ENCODE measurements around the gene NANS.
"Not testable (repeated sequence)": the region's sequence is repeated elsewhere in the genome, so short reads cannot be mapped to it uniquely, and the experiment has no call there.

The NANS gene

GRCh38 chr9:98120476-98120875 is 63.9 kb downstream of the NANS start:
- ATAC-seq: no peak
- TF ChIP-seq ARNTL (CRISPR knock-in tag; IDR thresholded peaks at IDR 0.05; ENCODE audit: borderline replicate concordance, low read depth) (no peak), ZNF8 (CRISPR knock-in tag; IDR thresholded peaks at IDR 0.05) (no peak), SNAI2 (CRISPR knock-in tag; IDR thresholded peaks at IDR 0.05) (no peak), CSRNP3 (CRISPR knock-in tag; IDR thresholded peaks at IDR 0.05) (no peak), ZFP3 (CRISPR knock-in tag; IDR thresholded peaks at IDR 0.05) (no peak), ZNF70 (CRISPR knock-in tag; IDR thresholded peaks at IDR 0.05) (no peak), ISL1 (CRISPR knock-in tag; IDR thresholded peaks at IDR 0.05) (no peak), ESRRG (CRISPR knock-in tag; IDR thresholded peaks at IDR 0.05) (no peak), TCF4 (CRISPR knock-in tag; IDR thresholded peaks at IDR 0.05; ENCODE audit: borderline replicate concordance) (no peak), CREB5 (CRISPR knock-in tag; IDR thresholded peaks at IDR 0.05; ENCODE audit: low read depth) (no peak), ZNF565 (CRISPR knock-in tag; conservative IDR thresholded peaks at IDR 0.05; ENCODE audit: low read depth) (no peak), ZFP30 (CRISPR knock-in tag; IDR thresholded peaks at IDR 0.05) (no peak), TOX (CRISPR knock-in tag; IDR thresholded peaks at IDR 0.05; ENCODE audit: borderline replicate concordance) (no peak), POU6F1 (CRISPR knock-in tag; IDR thresholded peaks at IDR 0.05; ENCODE audit: borderline replicate concordance, low read depth) (no peak), CSDC2 (CRISPR knock-in tag; IDR thresholded peaks at IDR 0.05) (no peak), OSR1 (CRISPR knock-in tag; IDR thresholded peaks at IDR 0.05) (no peak), RARB (CRISPR knock-in tag; IDR thresholded peaks at IDR 0.05) (no peak)
- TF ChIP-seq, protein P1, sequence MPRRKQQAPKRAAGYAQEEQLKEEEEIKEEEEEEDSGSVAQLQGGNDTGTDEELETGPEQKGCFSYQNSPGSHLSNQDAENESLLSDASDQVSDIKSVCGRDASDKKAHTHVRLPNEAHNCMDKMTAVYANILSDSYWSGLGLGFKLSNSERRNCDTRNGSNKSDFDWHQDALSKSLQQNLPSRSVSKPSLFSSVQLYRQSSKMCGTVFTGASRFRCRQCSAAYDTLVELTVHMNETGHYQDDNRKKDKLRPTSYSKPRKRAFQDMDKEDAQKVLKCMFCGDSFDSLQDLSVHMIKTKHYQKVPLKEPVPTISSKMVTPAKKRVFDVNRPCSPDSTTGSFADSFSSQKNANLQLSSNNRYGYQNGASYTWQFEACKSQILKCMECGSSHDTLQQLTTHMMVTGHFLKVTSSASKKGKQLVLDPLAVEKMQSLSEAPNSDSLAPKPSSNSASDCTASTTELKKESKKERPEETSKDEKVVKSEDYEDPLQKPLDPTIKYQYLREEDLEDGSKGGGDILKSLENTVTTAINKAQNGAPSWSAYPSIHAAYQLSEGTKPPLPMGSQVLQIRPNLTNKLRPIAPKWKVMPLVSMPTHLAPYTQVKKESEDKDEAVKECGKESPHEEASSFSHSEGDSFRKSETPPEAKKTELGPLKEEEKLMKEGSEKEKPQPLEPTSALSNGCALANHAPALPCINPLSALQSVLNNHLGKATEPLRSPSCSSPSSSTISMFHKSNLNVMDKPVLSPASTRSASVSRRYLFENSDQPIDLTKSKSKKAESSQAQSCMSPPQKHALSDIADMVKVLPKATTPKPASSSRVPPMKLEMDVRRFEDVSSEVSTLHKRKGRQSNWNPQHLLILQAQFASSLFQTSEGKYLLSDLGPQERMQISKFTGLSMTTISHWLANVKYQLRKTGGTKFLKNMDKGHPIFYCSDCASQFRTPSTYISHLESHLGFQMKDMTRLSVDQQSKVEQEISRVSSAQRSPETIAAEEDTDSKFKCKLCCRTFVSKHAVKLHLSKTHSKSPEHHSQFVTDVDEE (CRISPR knock-in tag; IDR thresholded peaks at IDR 0.05): no peak

DNA sequence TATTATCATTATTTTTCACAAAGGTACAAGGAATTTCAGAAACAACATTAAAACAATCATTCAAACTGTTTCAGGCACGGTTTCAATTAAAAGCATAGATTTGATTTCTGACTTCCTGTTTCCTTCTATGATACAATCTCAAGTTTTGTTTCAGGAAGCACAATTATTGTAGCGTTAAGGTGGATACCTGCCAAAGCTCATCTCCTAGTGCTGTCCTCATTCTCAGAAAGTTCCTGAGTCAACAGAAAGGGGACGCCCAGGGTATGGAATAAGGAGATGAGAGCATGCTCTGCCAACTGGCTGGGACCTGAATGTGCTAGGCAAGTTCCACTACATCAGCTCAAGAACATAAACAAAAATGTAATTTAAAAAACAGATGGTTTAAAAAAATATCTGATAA is 64.5 kb downstream of the NANS start:
- peak; percentile 36 for ATAC-seq
- TF ChIP-seq RARB (CRISPR knock-in tag; IDR thresholded peaks at IDR 0.05): no peak
- no peak for TF ChIP-seq CSDC2 (CRISPR knock-in tag; IDR thresholded peaks at IDR 0.05)
- no peak for TF ChIP-seq PPARA (CRISPR knock-in tag; IDR thresholded peaks at IDR 0.05; ENCODE audit: borderline replicate concordance)
- no peak for TF ChIP-seq OSR1 (CRISPR knock-in tag; IDR thresholded peaks at IDR 0.05)

DNA sequence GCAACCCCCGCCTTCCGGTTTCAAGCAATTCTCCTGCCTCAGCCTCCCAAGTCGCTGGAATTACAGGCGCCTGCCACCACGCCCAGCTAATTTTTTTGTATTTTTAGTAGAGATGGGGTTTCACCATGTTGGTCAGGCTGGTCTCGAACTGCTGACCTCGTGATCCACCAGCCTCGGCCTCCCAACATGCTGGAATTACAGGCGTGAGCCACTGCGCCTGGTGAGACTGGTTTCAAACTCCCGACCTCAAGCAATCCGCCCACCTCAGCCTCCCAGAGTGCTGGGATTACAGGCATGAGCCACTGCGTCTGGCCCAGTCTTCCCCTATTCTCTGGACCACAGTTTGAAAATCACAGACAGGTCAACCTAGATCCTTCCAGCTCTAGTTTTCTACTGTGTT is 67.6 kb downstream of the NANS start:
- ATAC-seq: not testable (repeated sequence)

- ATAC-seq: no peak
- TF ChIP-seq ARNTL (CRISPR knock-in tag; IDR thresholded peaks at IDR 0.05; ENCODE audit: borderline replicate concordance, low read depth) (no peak), ZFP30 (CRISPR knock-in tag; IDR thresholded peaks at IDR 0.05) (no peak), BACH2 (CRISPR knock-in tag; IDR thresholded peaks at IDR 0.05; ENCODE audit: borderline replicate concordance) (no peak), CSRNP3 (CRISPR knock-in tag; IDR thresholded peaks at IDR 0.05) (no peak), ZFP3 (CRISPR knock-in tag; IDR thresholded peaks at IDR 0.05) (no peak), PPARA (CRISPR knock-in tag; IDR thresholded peaks at IDR 0.05; ENCODE audit: borderline replicate concordance) (no peak), RARB (CRISPR knock-in tag; IDR thresholded peaks at IDR 0.05) (no peak), SNAI2 (CRISPR knock-in tag; IDR thresholded peaks at IDR 0.05) (no peak), TOX (CRISPR knock-in tag; IDR thresholded peaks at IDR 0.05; ENCODE audit: borderline replicate concordance) (no peak), POU6F1 (CRISPR knock-in tag; IDR thresholded peaks at IDR 0.05; ENCODE audit: borderline replicate concordance, low read depth) (no peak), ZNF565 (CRISPR knock-in tag; conservative IDR thresholded peaks at IDR 0.05; ENCODE audit: low read depth) (no peak), ESRRG (CRISPR knock-in tag; IDR thresholded peaks at IDR 0.05) (no peak)
- TF ChIP-seq, protein P1 (CRISPR knock-in tag; IDR thresholded peaks at IDR 0.05): no peak
These were observed 68.3 kb downstream of the NANS start for GRCh38 chr9:98124637-98125426.
